Hepatocyte (in vitro differentiated cells): ENCODE data around the gene UBA6. TPM values are rescaled to one million over a fixed set of nuclear protein-coding genes. Genes with fewer than 3 reads are reported as not detected.
A peak's percentile ranks its signal among the peaks of the same experiment; 100 is the strongest.

ENCODE experiments used
- DNase-seq: peaks from one replicate; pipeline ENCODE4 v3.0.0-alpha.2; 2016; ENCODE audit warnings: low spot score
- H2AFZ ChIP-seq: fragments of 200-600 bp; sonication (generic); 2 replicates; pipeline ENCODE4 v1.6.0; 2016; ENCODE audit warnings: antibody characterized with exemption, mild to moderate bottlenecking
- H3K27ac ChIP-seq: fragments of 200-600 bp; sonication (generic); 2 replicates; pipeline ENCODE4 v1.5.1; 2016; ENCODE audit warnings: mild to moderate bottlenecking
- H3K27me3 ChIP-seq: fragments of 200-600 bp; sonication (generic); 2 replicates; pipeline ENCODE4 v1.6.1; 2016
- H3K36me3 ChIP-seq: fragments of 200-600 bp; sonication (generic); replicated peaks from 2 replicates; pipeline ENCODE4 v1.5.1; 2016; ENCODE audit warnings: low read depth; ENCODE audit not compliant: insufficient read depth
- H3K4me1 ChIP-seq: fragments of 200-600 bp; sonication (generic); 2 replicates; pipeline ENCODE4 v1.5.1; 2016; ENCODE audit warnings: mild to moderate bottlenecking, moderate library complexity; ENCODE audit not compliant: insufficient read depth
- H3K4me2 ChIP-seq: fragments of 200-600 bp; sonication (generic); 2 replicates; pipeline ENCODE4 v1.6.0; 2016
- H3K4me3 ChIP-seq: fragments of 200-600 bp; sonication (generic); 2 replicates; pipeline ENCODE4 v1.5.1; 2016; ENCODE audit warnings: mild to moderate bottlenecking
- H3K79me2 ChIP-seq: fragments of 200-600 bp; sonication (generic); 2 replicates; pipeline ENCODE4 v1.6.0; 2017; ENCODE audit warnings: mild to moderate bottlenecking
- H3K9me2 ChIP-seq: fragments of 200-600 bp; sonication (generic); replicated peaks from 2 replicates; pipeline ENCODE4 v1.6.0; 2017; ENCODE audit warnings: mild to moderate bottlenecking; ENCODE audit not compliant: insufficient read depth
- H3K9me3 ChIP-seq: fragments of 200-600 bp; sonication (generic); 2 replicates; pipeline ENCODE4 v1.5.1; 2016; ENCODE audit warnings: low read depth, mild to moderate bottlenecking
- H4K20me1 ChIP-seq: fragments of 200-600 bp; sonication (generic); 2 replicates; pipeline ENCODE4 v1.6.0; 2016; ENCODE audit warnings: mild to moderate bottlenecking; ENCODE audit not compliant: insufficient read depth, poor library complexity, severe bottlenecking
- EZH2 ChIP-seq: fragments of 200-600 bp; sonication (generic); IDR thresholded peaks from 2 replicates; pipeline ENCODE4 v1.6.1; 2016; ENCODE audit warnings: antibody characterized with exemption, mild to moderate bottlenecking, borderline replicate concordance
- EZH2phosphoT487 ChIP-seq: fragments of 200-600 bp; sonication (generic); IDR thresholded peaks from one replicate; pipeline ENCODE4 v1.6.1; 2018; ENCODE audit warnings: antibody characterized with exemption, mild to moderate bottlenecking, low read depth, moderate library complexity; ENCODE audit not compliant: unreplicated experiment, severe bottlenecking
- WGBS: methylation state at CpG from one replicate; pipeline ENCODE4 v1.1.6; 2016; ENCODE audit warnings: low lambda C conversion rate; ENCODE audit errors: missing lambda C conversion rate; 5-methylcytosine and 5-hydroxymethylcytosine counted together
- polyA plus RNA-seq: library from polyadenylated mRNA; unstranded; fragments of >200 nt; fragmentation: Nextera tagmentation; extraction: Ambion mirVana; gene quantifications from 2 replicates; pipeline ENCODE4 v1.2.1, GENCODE V29; 2016
- total RNA-seq: library from RNA; depleted of rRNA; stranded (reverse); fragments of >200 nt; gene quantifications from 2 replicates; pipeline ENCODE4 v1.2.3, GENCODE V29; 2014
- TF ChIP-seq, protein P1 (sequence below): fragments of 200-600 bp; sonication (generic); IDR thresholded peaks from 2 replicates; pipeline ENCODE4 v1.5.1; 2016; ENCODE audit warnings: antibody characterized with exemption, mild to moderate bottlenecking; ENCODE audit not compliant: poor library complexity

The UBA6 gene
- total and polyA plus RNA-seq, 2 experiments from 2014 or later = 15.8 to 123 TPM

DNA sequence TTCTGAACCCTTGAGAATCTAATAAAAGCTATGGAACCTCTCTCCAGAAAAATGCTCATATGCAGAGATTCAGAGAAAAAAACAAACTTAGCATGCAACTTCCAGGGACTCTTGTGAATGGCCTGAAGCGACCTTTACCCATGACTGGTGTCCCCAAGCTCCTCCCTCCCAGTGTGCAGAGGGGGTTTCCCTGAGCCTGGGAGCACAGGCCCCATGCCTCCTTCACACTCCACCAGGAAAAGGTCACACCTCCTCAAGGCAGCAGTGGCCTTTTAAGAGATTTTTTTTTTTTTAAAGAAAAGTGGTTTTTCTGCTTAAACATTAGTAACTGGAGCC is 13.3 kb upstream of the UBA6 start:
- no peaks in the 10 kb centered on the region for H3K9me2 ChIP-seq
- TF ChIP-seq, protein P1, sequence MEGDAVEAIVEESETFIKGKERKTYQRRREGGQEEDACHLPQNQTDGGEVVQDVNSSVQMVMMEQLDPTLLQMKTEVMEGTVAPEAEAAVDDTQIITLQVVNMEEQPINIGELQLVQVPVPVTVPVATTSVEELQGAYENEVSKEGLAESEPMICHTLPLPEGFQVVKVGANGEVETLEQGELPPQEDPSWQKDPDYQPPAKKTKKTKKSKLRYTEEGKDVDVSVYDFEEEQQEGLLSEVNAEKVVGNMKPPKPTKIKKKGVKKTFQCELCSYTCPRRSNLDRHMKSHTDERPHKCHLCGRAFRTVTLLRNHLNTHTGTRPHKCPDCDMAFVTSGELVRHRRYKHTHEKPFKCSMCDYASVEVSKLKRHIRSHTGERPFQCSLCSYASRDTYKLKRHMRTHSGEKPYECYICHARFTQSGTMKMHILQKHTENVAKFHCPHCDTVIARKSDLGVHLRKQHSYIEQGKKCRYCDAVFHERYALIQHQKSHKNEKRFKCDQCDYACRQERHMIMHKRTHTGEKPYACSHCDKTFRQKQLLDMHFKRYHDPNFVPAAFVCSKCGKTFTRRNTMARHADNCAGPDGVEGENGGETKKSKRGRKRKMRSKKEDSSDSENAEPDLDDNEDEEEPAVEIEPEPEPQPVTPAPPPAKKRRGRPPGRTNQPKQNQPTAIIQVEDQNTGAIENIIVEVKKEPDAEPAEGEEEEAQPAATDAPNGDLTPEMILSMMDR = no peak
- TF ChIP-seq EZH2 = no peak
- H2AFZ ChIP-seq = no peak overlapping the region
- no peaks in the 10 kb centered on the region for H3K9me3 ChIP-seq
- H3K4me3 ChIP-seq = no peak overlapping the region
- peaks cover 14% of the 10 kb centered on the region for H3K79me2 ChIP-seq
- H3K27me3 ChIP-seq = no peaks in the 10 kb centered on the region
- H3K27ac ChIP-seq = no peak overlapping the region
- 90% methylated on average over 1 of the region's 1 CpG for WGBS
- H4K20me1 ChIP-seq = no peaks in the 10 kb centered on the region
- no peaks in the 10 kb centered on the region for H3K36me3 ChIP-seq
- no peak overlapping the region for H3K4me2 ChIP-seq
- peak; percentile 41 for DNase-seq
- H3K4me1 ChIP-seq = no peaks in the 10 kb centered on the region

DNA sequence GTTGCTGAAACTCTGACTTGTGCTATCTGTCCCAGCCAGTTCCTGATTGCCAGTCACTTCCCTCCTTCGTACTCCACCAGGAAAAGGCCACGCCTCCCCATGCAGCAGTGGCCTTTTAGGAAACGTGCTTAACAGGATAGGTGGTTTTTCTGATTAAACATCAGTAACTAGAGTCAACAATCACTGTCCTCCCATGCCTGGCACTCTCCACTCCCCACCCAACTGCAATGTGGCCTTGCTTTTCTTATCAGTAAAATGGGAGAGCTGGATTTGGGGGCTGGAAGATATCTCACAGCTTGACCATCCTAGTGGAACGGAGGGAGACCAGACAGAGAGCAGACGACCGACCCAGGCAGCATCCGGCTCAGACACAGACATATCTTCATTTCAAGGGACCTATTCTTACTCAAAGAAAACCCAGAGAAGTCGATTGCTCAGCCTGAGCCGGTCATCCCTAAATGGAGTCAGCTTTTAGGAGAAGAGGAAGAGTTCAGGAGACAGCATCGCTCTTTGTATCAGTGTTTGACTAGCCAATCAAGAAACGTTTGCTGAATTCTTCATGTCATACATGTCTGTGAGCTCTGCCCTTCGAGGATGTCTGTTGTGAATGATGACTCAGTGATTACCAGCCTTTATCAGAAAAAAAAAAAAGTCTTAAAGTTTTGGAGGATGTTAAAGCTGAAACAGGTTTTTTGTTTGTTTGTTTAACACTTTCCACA is 12.7 kb upstream of the UBA6 start:
- WGBS = 63% methylated on average over 12 of the region's 12 CpGs

DNA sequence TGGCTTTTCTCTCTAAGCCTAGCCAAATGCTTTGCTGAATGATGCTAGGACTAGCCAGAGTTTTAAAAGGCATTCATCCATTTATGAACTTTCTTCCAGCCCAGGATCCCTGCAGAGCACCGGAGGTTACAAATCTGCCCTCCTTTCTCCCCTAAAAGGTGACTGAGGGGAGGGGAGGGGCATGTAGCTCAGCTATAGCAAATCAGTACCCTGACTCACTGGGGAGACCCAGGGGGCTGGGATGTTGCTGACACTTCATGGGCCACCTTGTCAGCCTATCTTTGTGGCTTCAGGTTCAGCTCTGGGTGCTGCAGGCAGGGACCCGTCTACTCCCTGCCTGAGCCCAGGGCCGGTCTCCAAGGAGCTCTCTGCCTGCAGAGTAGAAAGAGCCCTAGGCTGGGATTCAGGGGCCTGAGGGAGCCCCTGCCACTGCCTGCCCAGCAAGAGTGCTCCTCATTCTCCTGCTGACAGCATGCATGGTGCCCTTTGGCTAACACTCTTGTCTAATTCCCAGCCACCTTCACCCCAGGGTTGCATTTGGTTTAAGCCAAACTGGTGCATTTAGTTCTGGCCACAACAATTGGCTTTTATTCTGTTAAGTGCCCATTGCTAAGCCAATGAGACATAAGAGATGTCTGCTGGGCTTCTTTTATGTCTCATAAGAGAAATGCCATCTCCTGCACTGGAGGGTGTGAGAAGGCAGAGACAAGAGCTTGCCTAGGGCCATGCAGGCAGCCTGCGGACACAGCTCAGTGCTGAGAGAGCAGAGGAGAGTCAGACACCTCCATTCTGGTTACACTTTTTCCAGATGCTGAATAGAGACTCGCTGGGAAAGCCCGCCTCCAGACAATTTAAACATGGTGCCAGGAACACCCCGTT is 11.9 kb upstream of the UBA6 start:
- H3K27me3 ChIP-seq = no peaks in the 10 kb centered on the region
- no peak overlapping the region for H3K27ac ChIP-seq
- no peak overlapping the region for H3K4me3 ChIP-seq
- DNase-seq = no peak
- H3K9me2 ChIP-seq = no peaks in the 10 kb centered on the region
- H3K79me2 ChIP-seq = peaks cover 25% of the 10 kb centered on the region
- TF ChIP-seq, protein P1 = no peak
- H3K4me2 ChIP-seq = no peak overlapping the region
- 68% methylated on average over 7 of the region's 7 CpGs for WGBS
- H4K20me1 ChIP-seq = no peaks in the 10 kb centered on the region
- no peaks in the 10 kb centered on the region for H3K9me3 ChIP-seq
- no peak overlapping the region for H2AFZ ChIP-seq
- no peaks in the 10 kb centered on the region for H3K4me1 ChIP-seq
- no peaks in the 10 kb centered on the region for H3K36me3 ChIP-seq

More for the DNA sequence above, 12.7 kb upstream of the UBA6 start:
- Histone ChIP-seq H3K9me2 (no peaks in the 10 kb centered on the region), H3K4me2 (no peak overlapping the region), H3K9me3 (no peaks in the 10 kb centered on the region), H3K36me3 (no peaks in the 10 kb centered on the region), H4K20me1 (no peaks in the 10 kb centered on the region), H3K4me1 (no peaks in the 10 kb centered on the region), H3K27ac (peak overlapping the region; percentile 56), H3K4me3 (no peak overlapping the region), H3K79me2 (peaks cover 19% of the 10 kb centered on the region), H3K27me3 (no peaks in the 10 kb centered on the region), H2AFZ (no peak overlapping the region)
- DNase-seq = no peak
- TF ChIP-seq, protein P1 = no peak
- no peak for TF ChIP-seq EZH2phosphoT487
- TF ChIP-seq EZH2 = no peak
